Activated T-helper 2 cell treated with anti-CD3 and anti-CD28 coated beads, Interferon-gamma antibody, Interleukin-2, Interleukin-4, amounts not matched to agents 10 μg/mL and 5 μg/mL and 100 μg/mL, durations not matched to agents 14 hours and 24 hours and 36 hours (primary cell): ENCODE measurements around the gene SLC35G6. TPM values are rescaled to one million over a fixed set of nuclear protein-coding genes. Genes with fewer than 3 reads are reported as not detected.

Experiments used
- total RNA-seq: library from RNA; stranded (reverse); gene quantifications from 2 replicates; pipeline ENCODE4 v1.2.3, GENCODE V29; 2022

SLC35G6 gene
- total RNA-seq, 1 donor from 2014 or later, result not detected

Other genes with a start within 250 kb of the SLC35G6 start
- 69.7 and 73.1 TPM in 2 replicates for gene DVL2, start 246.9 kb upstream of the SLC35G6 start, total RNA-seq
- gene PHF23, start 242.0 kb upstream of the SLC35G6 start, total RNA-seq, result 43.4 and 47.8 TPM in 2 replicates
- 145 and 147 TPM in 2 replicates for gene GABARAP, start 239.0 kb upstream of the SLC35G6 start, total RNA-seq
- 170 and 181 TPM in 2 replicates for gene CTDNEP1, start 229.7 kb upstream of the SLC35G6 start, total RNA-seq
- gene ELP5, start 229.2 kb upstream of the SLC35G6 start, total RNA-seq, result 64.8 and 65.3 TPM in 2 replicates
- gene CLDN7, start 219.0 kb upstream of the SLC35G6 start, total RNA-seq, result 0.21 and 0.41 TPM in 2 replicates
- 0.14 and 0.25 TPM in 2 replicates for gene SLC2A4, start 199.7 kb upstream of the SLC35G6 start, total RNA-seq
- 0.43 and 0.51 TPM in 2 replicates for gene YBX2, start 186.8 kb upstream of the SLC35G6 start, total RNA-seq
- 1,189 and 1,199 TPM in 2 replicates for gene EIF5A, start 173.8 kb upstream of the SLC35G6 start, total RNA-seq
- 57.6 and 64.9 TPM in 2 replicates for gene GPS2, start 166.1 kb upstream of the SLC35G6 start, total RNA-seq
- 45.7 and 47.7 TPM in 2 replicates for gene NEURL4, start 152.1 kb upstream of the SLC35G6 start, total RNA-seq
- 361 and 382 TPM in 2 replicates for gene ACAP1, start 144.9 kb upstream of the SLC35G6 start, total RNA-seq
- 8.0 and 8.5 TPM in 2 replicates for gene KCTD11, start 129.3 kb upstream of the SLC35G6 start, total RNA-seq
- gene TMEM95, start 126.3 kb upstream of the SLC35G6 start, total RNA-seq, result 0.25 TPM in 1 of 2 replicates, not detected in the other
- gene TNK1, start 100.4 kb upstream of the SLC35G6 start, total RNA-seq, result 4.0 and 5.2 TPM in 2 replicates
- gene PLSCR3, start 86.9 kb upstream of the SLC35G6 start, total RNA-seq, result 75.4 and 76.2 TPM in 2 replicates
- 67.3 and 67.7 TPM in 2 replicates for gene TMEM256, start 77.3 kb upstream of the SLC35G6 start, total RNA-seq
- 3.9 and 4.2 TPM in 2 replicates for gene NLGN2, start 73.6 kb upstream of the SLC35G6 start, total RNA-seq
- not detected in 2 replicates for gene SPEM1, start 61.1 kb upstream of the SLC35G6 start, total RNA-seq
- not detected in 2 replicates for gene SPEM2, start 55.8 kb upstream of the SLC35G6 start, total RNA-seq
- not detected in 2 replicates for gene SPEM3, start 52.6 kb upstream of the SLC35G6 start, total RNA-seq
- 13.4 and 14.8 TPM in 2 replicates for gene TMEM102, start 46.0 kb upstream of the SLC35G6 start, total RNA-seq
- 4.8 and 6.1 TPM in 2 replicates for gene FGF11, start 41.9 kb upstream of the SLC35G6 start, total RNA-seq
- 6.6 and 6.9 TPM in 2 replicates for gene CHRNB1, start 36.4 kb upstream of the SLC35G6 start, total RNA-seq
- gene ZBTB4, start 1.8 kb upstream of the SLC35G6 start, total RNA-seq, result 20.2 and 20.3 TPM in 2 replicates
- gene POLR2A, start 2.9 kb downstream of the SLC35G6 start, total RNA-seq, result 247 and 261 TPM in 2 replicates
- gene TNFSF12, start 67.6 kb downstream of the SLC35G6 start, total RNA-seq, result 31.8 and 36.0 TPM in 2 replicates
- gene TNFSF13, start 77.3 kb downstream of the SLC35G6 start, total RNA-seq, result 2.9 and 3.5 TPM in 2 replicates
- 64.9 and 69.6 TPM in 2 replicates for gene SENP3, start 80.5 kb downstream of the SLC35G6 start, total RNA-seq
- gene CD68, start 98.2 kb downstream of the SLC35G6 start, total RNA-seq, result 9.6 and 10.1 TPM in 2 replicates
- gene MPDU1, start 102.4 kb downstream of the SLC35G6 start, total RNA-seq, result 98.6 and 106 TPM in 2 replicates
- 0.21 and 0.60 TPM in 2 replicates for gene SOX15, start 108.6 kb downstream of the SLC35G6 start, total RNA-seq
- gene FXR2, start 133.5 kb downstream of the SLC35G6 start, total RNA-seq, result 59.0 and 63.1 TPM in 2 replicates
- 25.4 and 27.9 TPM in 2 replicates for gene SAT2, start 146.4 kb downstream of the SLC35G6 start, total RNA-seq
- gene SHBG, start 148.7 kb downstream of the SLC35G6 start, total RNA-seq, result 0.46 TPM in 1 of 2 replicates, not detected in the other
- gene ATP1B2, start 169.5 kb downstream of the SLC35G6 start, total RNA-seq, result 0.32 and 0.37 TPM in 2 replicates
- gene TP53, start 206.0 kb downstream of the SLC35G6 start, total RNA-seq, result 165 and 174 TPM in 2 replicates
- gene WRAP53, start 207.0 kb downstream of the SLC35G6 start, total RNA-seq, result 33.2 and 34.5 TPM in 2 replicates
- gene EFNB3, start 223.8 kb downstream of the SLC35G6 start, total RNA-seq, result not detected in 2 replicates
- not detected in 2 replicates for gene DNAH2, start 236.3 kb downstream of the SLC35G6 start, total RNA-seq